Mucosa of stomach (tissue), 1 donor: ENCODE data around the gene DYNC1H1.

Experiments
- H3K27me3 ChIP-seq: one replicate; pipeline ENCODE4 v1.7.0; 2013; ENCODE audit warnings: mild to moderate bottlenecking, low read length; ENCODE audit not compliant: control insufficient read depth, insufficient read depth
- H3K36me3 ChIP-seq: one replicate; pipeline ENCODE4 v1.7.0; 2013; ENCODE audit warnings: low read length; ENCODE audit not compliant: control insufficient read depth, insufficient read depth
- H3K4me1 ChIP-seq: one replicate; pipeline ENCODE4 v1.7.0; 2013; ENCODE audit warnings: mild to moderate bottlenecking, low read length; ENCODE audit not compliant: control insufficient read depth, insufficient read depth
- H3K4me3 ChIP-seq: one replicate; pipeline ENCODE4 v1.7.0; 2013; ENCODE audit warnings: low read length
- H3K9ac ChIP-seq: one replicate; pipeline ENCODE4 v1.7.0; 2013; ENCODE audit warnings: mild to moderate bottlenecking, low read length, moderate library complexity
- H3K9me3 ChIP-seq: one replicate; pipeline ENCODE4 v1.7.0; 2013; ENCODE audit warnings: mild to moderate bottlenecking, low read length, moderate library complexity; ENCODE audit not compliant: control insufficient read depth
- donor health status: Pancreatic carcinoma.

The DYNC1H1 gene

GRCh38 chr14:102085948-102086708, 121.8 kb downstream of the DYNC1H1 start:
- Histone ChIP-seq H3K9me3 (no peaks in the 10 kb centered on the region), H3K4me3 (peak overlapping the region; percentile 65), H3K4me1 (peaks cover 25% of the 10 kb centered on the region), H3K36me3 (peaks cover 9% of the 10 kb centered on the region), H3K27me3 (no peaks in the 10 kb centered on the region), H3K9ac (peak overlapping the region; percentile 97)

GRCh38 chr14:102086709-102086971, 122.3 kb downstream of the DYNC1H1 start:
- Histone ChIP-seq H3K27me3 (no peaks in the 10 kb centered on the region), H3K9ac (peak overlapping the region; percentile 97), H3K9me3 (no peaks in the 10 kb centered on the region), H3K4me3 (no peak overlapping the region), H3K36me3 (peaks cover 9% of the 10 kb centered on the region), H3K4me1 (peaks cover 25% of the 10 kb centered on the region)

- H3K27me3 ChIP-seq: no peaks in the 10 kb centered on the region
- peaks cover 9% of the 10 kb centered on the region for H3K36me3 ChIP-seq
- H3K9me3 ChIP-seq: no peaks in the 10 kb centered on the region
- peak within 1 kb of the TSS; percentile 97 for H3K9ac ChIP-seq
- peaks cover 25% of the 10 kb centered on the region for H3K4me1 ChIP-seq
- peak within 1 kb of the TSS; percentile 80 for H3K4me3 ChIP-seq
Observed at GRCh38 chr14:102086972-102087761, 122.8 kb downstream of the DYNC1H1 start, which contains the start of gene HSP90AA1. HSP90AA1 (minus strand) TSS chr14:102087044; CDS start chr14:102086378, 666 bp downstream.

- Histone ChIP-seq H3K4me1 (peaks cover 25% of the 10 kb centered on the region), H3K9ac (peak overlapping the region; percentile 92), H3K4me3 (peak overlapping the region; percentile 80), H3K36me3 (peaks cover 7% of the 10 kb centered on the region), H3K27me3 (no peaks in the 10 kb centered on the region), H3K9me3 (no peaks in the 10 kb centered on the region)
Observed at GRCh38 chr14:102087762-102088011, 123.3 kb downstream of the DYNC1H1 start.

- H3K9ac ChIP-seq: peak overlapping the region; percentile 92
- no peaks in the 10 kb centered on the region for H3K9me3 ChIP-seq
- no peaks in the 10 kb centered on the region for H3K27me3 ChIP-seq
- peak overlapping the region; percentile 55 for H3K4me3 ChIP-seq
- H3K36me3 ChIP-seq: peaks cover 2% of the 10 kb centered on the region
- H3K4me1 ChIP-seq: peaks cover 25% of the 10 kb centered on the region
Observed at GRCh38 chr14:102088012-102088792, 123.8 kb downstream of the DYNC1H1 start.

- Histone ChIP-seq H3K9ac (no peak overlapping the region), H3K9me3 (no peaks in the 10 kb centered on the region), H3K27me3 (no peaks in the 10 kb centered on the region), H3K4me3 (no peak overlapping the region), H3K36me3 (no peaks in the 10 kb centered on the region), H3K4me1 (peaks cover 17% of the 10 kb centered on the region)
Observed at GRCh38 chr14:102089621-102090343, 125.4 kb downstream of the DYNC1H1 start.

- Histone ChIP-seq H3K27me3 (no peaks in the 10 kb centered on the region), H3K4me3 (no peak overlapping the region), H3K9ac (no peak overlapping the region), H3K9me3 (no peaks in the 10 kb centered on the region), H3K4me1 (peaks cover 9% of the 10 kb centered on the region), H3K36me3 (no peaks in the 10 kb centered on the region)
Observed at GRCh38 chr14:102090713-102091112, 126.3 kb downstream of the DYNC1H1 start.

GRCh38 chr14:102092806-102093205, 128.4 kb downstream of the DYNC1H1 start:
- Histone ChIP-seq H3K9ac (no peak overlapping the region), H3K27me3 (no peaks in the 10 kb centered on the region), H3K9me3 (no peaks in the 10 kb centered on the region), H3K36me3 (no peaks in the 10 kb centered on the region), H3K4me1 (peaks cover 14% of the 10 kb centered on the region), H3K4me3 (no peak overlapping the region)

- Histone ChIP-seq H3K27me3 (no peaks in the 10 kb centered on the region), H3K4me3 (no peak overlapping the region), H3K36me3 (no peaks in the 10 kb centered on the region), H3K4me1 (peaks cover 4% of the 10 kb centered on the region), H3K9ac (no peak overlapping the region), H3K9me3 (no peaks in the 10 kb centered on the region)
Observed at GRCh38 chr14:102094101-102094500, 129.7 kb downstream of the DYNC1H1 start.

- no peaks in the 10 kb centered on the region for H3K9me3 ChIP-seq
- H3K36me3 ChIP-seq: no peaks in the 10 kb centered on the region
- H3K4me1 ChIP-seq: peaks cover 4% of the 10 kb centered on the region
- H3K9ac ChIP-seq: no peak overlapping the region
- H3K4me3 ChIP-seq: no peak overlapping the region
- H3K27me3 ChIP-seq: no peaks in the 10 kb centered on the region
Observed at GRCh38 chr14:102095231-102095870, 131.0 kb downstream of the DYNC1H1 start.

GRCh38 chr14:102095871-102096568, 131.6 kb downstream of the DYNC1H1 start:
- no peaks in the 10 kb centered on the region for H3K36me3 ChIP-seq
- peaks cover 4% of the 10 kb centered on the region for H3K4me1 ChIP-seq
- H3K27me3 ChIP-seq: no peaks in the 10 kb centered on the region
- H3K9me3 ChIP-seq: no peaks in the 10 kb centered on the region
- H3K4me3 ChIP-seq: no peak overlapping the region
- H3K9ac ChIP-seq: no peak overlapping the region
